Kidney (tissue), 14 donors: ENCODE data around the gene TOP2A. TPM values are rescaled to one million over a fixed set of nuclear protein-coding genes. Genes with fewer than 3 reads are reported as not detected.

Source experiments
- DNase-seq, 5 donors: peaks; one replicate each; pipeline ENCODE4 v3.0.0-alpha.2; 2013 to 2020
- FAIRE-seq: peaks from 2 replicates; lab custom pipeline; 2012; peaks lifted over from hg19 to GRCh38; lab: Jason Lieb, UNC
- H3K27ac ChIP-seq, 2 donors: one replicate each; pipeline ENCODE4 v1.7.0; 2013; ENCODE audit warnings: low read depth in 2 of 2, low read length in 2 of 2, inconsistent platforms in 1 of 2
- H3K27me3 ChIP-seq: one replicate; pipeline ENCODE4 v1.7.1; 2013; ENCODE audit warnings: low read length, inconsistent platforms; ENCODE audit not compliant: control insufficient read depth, insufficient read depth
- H3K36me3 ChIP-seq, 3 donors: one replicate each; pipeline versions ENCODE4 v1.7.0 to v1.7.1; 2013; ENCODE audit warnings: low read length in 3 of 3, control low read depth in 1 of 3, inconsistent platforms in 1 of 3; ENCODE audit not compliant: insufficient read depth in 3 of 3, control insufficient read depth in 2 of 3
- H3K4me1 ChIP-seq, 3 donors: one replicate each; pipeline versions ENCODE4 v1.7.0 to v1.7.1; 2013; ENCODE audit warnings: low read length in 3 of 3, inconsistent platforms in 1 of 3, low read depth in 1 of 3; ENCODE audit not compliant: control insufficient read depth in 2 of 3, insufficient read depth in 2 of 3
- H3K4me3 ChIP-seq, 3 donors: one replicate each; pipeline versions ENCODE4 v1.7.0 to v1.8.1; 2013; ENCODE audit warnings: low read length in 3 of 3, control low read depth in 1 of 3, inconsistent platforms in 1 of 3
- H3K9ac ChIP-seq, 3 donors: one replicate each; pipeline versions ENCODE4 v1.7.0 to v1.7.1; 2013; ENCODE audit warnings: low read length in 3 of 3, control low read depth in 1 of 3, inconsistent platforms in 1 of 3
- H3K9me3 ChIP-seq, 3 donors: one replicate each; pipeline versions ENCODE4 v1.7.0 to v1.7.1; 2013; ENCODE audit warnings: low read length in 3 of 3, control low read depth in 1 of 3, inconsistent platforms in 1 of 3; ENCODE audit not compliant: control insufficient read depth in 2 of 3, insufficient read depth in 1 of 3
- intact Hi-C: fragments of 100-400 bp; cut with DNase I; formaldehyde crosslinking; loops from one replicate; pipeline ENCODE4 v1.11.1; 2022
- polyA plus RNA-seq: library from polyadenylated mRNA; stranded (reverse); fragments of 350-450 nt; fragmentation: Illumina TruSeq; extraction: RNeasy Lipid Tissue Mini Kit (QIAGEN cat#74804); gene quantifications from one replicate; pipeline ENCODE4 v1.2.3, GENCODE V29; 2014; ENCODE audit warnings: low read depth, low replicate concordance; ENCODE audit not compliant: insufficient read depth
- total RNA-seq: library from RNA; stranded (reverse); fragmentation: NEBNext Ultra II Directional; extraction: Animal tissue kit (Norgen Biotek cat#: 25700); gene quantifications from one replicate; pipeline ENCODE4 v1.2.1, GENCODE V29; 2021
- TF ChIP-seq, protein P1 (sequence below): IDR thresholded peaks from 3 replicates; pipeline ENCODE4 v1.5.1; 2012; ENCODE audit warnings: mild to moderate bottlenecking, moderate library complexity, borderline replicate concordance; ENCODE audit not compliant: insufficient read depth; ENCODE audit errors: extremely low read depth
- donor health status: control.
- donor health status: control.
- donor health status: control.
- donor health status: control.
- donor health status: control.
- donor health status: DM: yes; HTN: yes; CAD: no.
- donor health status: Normal renal cell carcinoma (clear cell type).

The TOP2A gene
- total and polyA plus RNA-seq, 2 donors from 2014 or later, result 0.82 to 2.7 TPM

DNA sequence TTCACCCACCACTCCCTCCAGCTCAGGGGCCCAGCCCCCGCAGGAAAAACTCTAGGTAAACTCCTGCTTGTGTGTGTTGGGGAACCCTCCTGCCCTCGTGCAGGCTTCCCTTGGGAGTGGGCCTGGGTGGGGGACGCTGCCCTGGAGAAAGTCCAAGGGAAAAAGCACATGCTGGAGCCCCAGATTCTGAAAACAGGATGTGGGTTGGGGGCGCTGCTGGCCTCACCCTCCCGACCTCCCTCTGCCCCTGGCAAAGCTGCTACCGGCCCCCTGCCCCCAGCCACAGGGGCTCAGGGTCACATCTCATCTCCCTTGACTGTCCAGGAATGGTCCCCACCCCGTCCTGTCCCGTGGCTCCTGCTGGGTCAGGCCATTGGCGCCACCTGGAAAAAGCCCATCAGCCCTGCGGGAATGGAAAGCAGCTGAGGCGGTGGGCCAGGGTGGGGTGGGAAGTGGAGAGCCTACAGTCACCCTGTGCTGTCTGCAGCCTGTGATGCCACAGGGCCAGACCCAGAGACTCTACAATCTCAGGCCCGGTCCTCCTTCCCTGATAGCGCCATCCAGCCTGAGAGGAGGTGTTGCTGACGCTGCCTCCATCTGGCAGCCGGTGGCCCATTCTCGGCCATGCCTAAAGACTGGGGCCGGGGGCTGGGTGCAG is 50.7 kb downstream of the TOP2A start:
- no peaks in the 10 kb centered on the region for H3K36me3 ChIP-seq
- no peaks in the 10 kb centered on the region for H3K9me3 ChIP-seq
- TF ChIP-seq, protein P1, sequence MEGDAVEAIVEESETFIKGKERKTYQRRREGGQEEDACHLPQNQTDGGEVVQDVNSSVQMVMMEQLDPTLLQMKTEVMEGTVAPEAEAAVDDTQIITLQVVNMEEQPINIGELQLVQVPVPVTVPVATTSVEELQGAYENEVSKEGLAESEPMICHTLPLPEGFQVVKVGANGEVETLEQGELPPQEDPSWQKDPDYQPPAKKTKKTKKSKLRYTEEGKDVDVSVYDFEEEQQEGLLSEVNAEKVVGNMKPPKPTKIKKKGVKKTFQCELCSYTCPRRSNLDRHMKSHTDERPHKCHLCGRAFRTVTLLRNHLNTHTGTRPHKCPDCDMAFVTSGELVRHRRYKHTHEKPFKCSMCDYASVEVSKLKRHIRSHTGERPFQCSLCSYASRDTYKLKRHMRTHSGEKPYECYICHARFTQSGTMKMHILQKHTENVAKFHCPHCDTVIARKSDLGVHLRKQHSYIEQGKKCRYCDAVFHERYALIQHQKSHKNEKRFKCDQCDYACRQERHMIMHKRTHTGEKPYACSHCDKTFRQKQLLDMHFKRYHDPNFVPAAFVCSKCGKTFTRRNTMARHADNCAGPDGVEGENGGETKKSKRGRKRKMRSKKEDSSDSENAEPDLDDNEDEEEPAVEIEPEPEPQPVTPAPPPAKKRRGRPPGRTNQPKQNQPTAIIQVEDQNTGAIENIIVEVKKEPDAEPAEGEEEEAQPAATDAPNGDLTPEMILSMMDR, result no peak
- no peak for FAIRE-seq
- DNase-seq, result peak in 1 of 5 donors; percentile 53
- intact Hi-C loops, result loop anchor here (10.0 kb wide), 1 partner anchor 48 kb away; the partner anchor contains the start of gene TOP2A
- no peak overlapping the region for H3K27ac ChIP-seq
- no peak overlapping the region for H3K4me3 ChIP-seq
- H3K27me3 ChIP-seq, result peaks cover 3% of the 10 kb centered on the region
- H3K4me1 ChIP-seq, result peaks cover 0 to 4% (median 0%) of the 10 kb centered on the region in 3 donors
- H3K9ac ChIP-seq, result no peak overlapping the region

- no peak overlapping the region for H3K4me3 ChIP-seq
- FAIRE-seq, result no peak
- H3K9me3 ChIP-seq, result no peaks in the 10 kb centered on the region
- peaks cover 0 to 4% (median 0%) of the 10 kb centered on the region in 3 donors for H3K4me1 ChIP-seq
- H3K36me3 ChIP-seq, result no peaks in the 10 kb centered on the region
- intact Hi-C loops, result loop anchor here (10.0 kb wide), 1 partner anchor 49 kb away; the partner anchor contains the start of gene TOP2A
- H3K27ac ChIP-seq, result no peak overlapping the region
- H3K27me3 ChIP-seq, result peaks cover 5% of the 10 kb centered on the region
- no peak overlapping the region for H3K9ac ChIP-seq
- no peak for DNase-seq
- TF ChIP-seq, protein P1, result no peak
Observed at GRCh38 chr17:40366076-40366860, 51.4 kb downstream of the TOP2A start.

DNA sequence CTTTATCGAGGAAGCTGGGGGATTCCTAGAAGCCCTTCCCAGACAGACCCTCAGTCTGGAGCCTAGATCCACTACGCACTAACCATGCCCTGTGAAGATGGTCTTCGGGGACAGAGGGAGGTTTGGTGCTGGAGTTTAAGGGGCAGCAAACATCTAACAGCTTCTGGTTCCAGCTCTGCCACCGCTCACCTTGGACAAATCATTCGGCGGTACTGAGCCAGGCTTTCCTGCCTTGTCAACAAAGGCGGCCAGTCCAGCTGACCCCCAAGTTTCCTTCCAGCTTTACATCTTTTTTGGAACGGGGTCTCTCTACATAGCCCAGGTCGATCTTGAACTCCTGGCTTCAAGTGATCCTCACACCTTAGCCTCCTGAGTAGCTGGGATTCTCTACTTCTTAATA is 52.8 kb downstream of the TOP2A start:
- TF ChIP-seq, protein P1, result no peak
- Histone ChIP-seq H3K36me3 (no peaks in the 10 kb centered on the region), H3K9me3 (no peaks in the 10 kb centered on the region), H3K4me1 (peaks cover 0 to 4% (median 0%) of the 10 kb centered on the region in 3 donors), H3K27me3 (peaks cover 5% of the 10 kb centered on the region), H3K4me3 (peak overlapping the region in 1 of 3 donors; percentile 51), H3K27ac (no peak overlapping the region), H3K9ac (no peak overlapping the region)
- intact Hi-C loops, result loop anchor here (10.0 kb wide), 1 partner anchor 50 kb away; the partner anchor contains the start of gene TOP2A
- FAIRE-seq (no peak), DNase-seq (no peak)
